Forelimb muscle (tissue), 1 donor: ENCODE results near the gene HAUS7. TPM values are rescaled to one million over a fixed set of nuclear protein-coding genes. Genes with fewer than 3 reads are reported as not detected.
"Not testable (repeated sequence)": the region's sequence is repeated elsewhere in the genome, so short reads cannot be mapped to it uniquely, and the experiment has no call there.

Experiments used
- DNase-seq: peaks from one replicate; pipeline ENCODE4 v3.0.0-alpha.2; 2013; ENCODE audit warnings: low read depth
- polyA plus RNA-seq: library from polyadenylated mRNA; unstranded; fragments of 120-200 nt; gene quantifications from one replicate; pipeline ENCODE4 v1.2.1, GENCODE V29; 2013; ENCODE audit not compliant: insufficient read length

Gene HAUS7
- polyA plus RNA-seq, 1 donor = 20.8 TPM

DNA sequence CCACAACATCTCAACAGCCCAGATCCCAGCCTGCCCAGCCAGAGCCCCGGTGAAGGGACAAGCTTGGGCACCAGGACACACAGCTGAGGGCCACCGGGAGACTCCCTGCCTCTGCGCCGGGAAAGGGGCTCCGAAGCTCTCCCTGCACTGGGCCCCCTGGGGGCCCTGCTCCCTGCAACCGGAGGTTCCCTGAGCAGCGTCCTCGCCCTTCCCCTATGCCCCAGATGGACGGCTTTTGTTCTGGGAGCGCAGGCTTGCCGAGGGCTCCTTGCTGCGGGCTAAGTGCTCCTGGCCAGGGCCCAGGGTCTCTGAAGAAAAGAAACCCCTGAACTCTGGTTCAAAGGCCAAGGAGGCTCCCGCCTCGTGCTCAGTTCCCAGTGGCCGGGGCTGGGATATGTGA lies 60.0 kb downstream of the HAUS7 start:
- no peak for DNase-seq

DNA sequence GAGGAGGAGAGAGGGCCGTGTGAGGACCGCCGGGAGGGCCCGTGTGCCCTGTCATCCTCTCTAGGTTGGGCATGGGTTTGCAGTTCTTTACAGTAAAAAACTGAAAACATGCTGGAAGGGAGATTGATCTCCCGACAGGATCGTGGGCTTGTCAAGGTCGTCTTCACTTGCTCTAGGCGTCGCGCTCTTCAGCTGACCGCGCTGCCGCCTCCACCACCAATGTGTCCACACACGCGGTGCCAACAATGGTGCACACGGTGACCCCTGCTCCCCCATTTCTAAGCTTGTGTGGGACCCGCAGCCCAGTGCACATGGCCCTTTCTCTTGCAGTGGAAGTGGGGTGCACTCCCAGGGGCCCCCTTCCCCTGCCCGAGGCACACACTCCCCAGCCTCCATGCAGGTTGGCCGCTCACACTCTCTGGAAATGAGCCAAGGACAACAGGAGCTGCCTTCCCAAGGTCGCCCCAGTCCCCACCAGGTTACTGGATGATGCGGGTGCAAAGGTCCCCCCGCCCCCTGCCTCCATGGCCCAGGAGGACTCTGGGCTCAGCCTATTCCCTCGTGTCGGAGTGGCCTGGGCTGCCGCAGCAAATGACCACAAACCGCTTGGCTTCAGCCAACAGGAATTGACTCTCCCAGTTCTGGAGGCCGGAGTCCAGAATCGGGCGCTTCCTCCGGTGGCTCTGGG lies 60.8 kb downstream of the HAUS7 start:
- no peak for DNase-seq

DNA sequence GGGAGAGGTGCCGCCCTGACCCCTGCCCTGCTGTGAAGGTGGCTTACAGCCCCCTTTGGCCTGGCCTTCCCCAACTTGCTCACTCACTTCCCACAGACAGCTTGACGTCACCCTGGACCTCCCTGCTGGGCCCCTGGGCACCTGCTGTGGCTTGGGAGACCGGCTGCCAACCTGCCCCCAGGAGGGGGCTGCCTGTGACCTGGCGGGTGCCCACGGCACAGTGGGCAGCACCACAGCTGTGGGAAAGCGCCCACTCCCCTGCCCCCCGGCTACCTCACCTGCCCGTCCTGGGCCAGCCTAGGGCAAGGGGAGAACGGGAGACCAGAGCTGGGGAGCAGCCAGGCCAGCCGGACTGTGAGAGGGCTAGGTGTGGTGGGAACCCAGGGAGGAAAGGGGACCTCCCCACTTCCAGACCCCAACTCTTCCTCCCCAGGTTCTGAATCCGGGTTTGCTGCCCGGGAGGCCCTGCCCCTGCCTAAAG lies 61.5 kb downstream of the HAUS7 start:
- DNase-seq = no peak

GRCh38 chrX:153408221-153408721 lies 62.1 kb downstream of the HAUS7 start:
- DNase-seq = no peak

DNA sequence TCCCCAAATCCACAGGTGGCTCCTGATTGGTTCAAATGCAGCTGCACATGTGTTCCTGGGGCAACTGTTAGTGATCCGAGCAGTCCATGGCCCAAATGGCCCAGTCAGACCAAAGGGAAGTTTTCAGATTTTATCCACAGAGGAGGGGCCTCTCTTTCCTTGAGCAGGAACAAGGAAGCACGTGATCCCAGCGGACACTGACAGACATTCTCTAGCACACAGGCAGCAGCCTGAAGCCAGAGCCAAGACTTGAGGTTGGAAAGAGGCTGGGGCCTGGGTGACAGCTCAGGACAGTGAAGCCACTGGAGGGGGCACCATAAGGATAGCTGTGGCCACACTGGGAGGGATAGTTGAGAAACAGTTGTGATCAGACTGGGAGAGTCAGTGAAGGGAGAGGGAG lies 62.6 kb downstream of the HAUS7 start:
- no peak for DNase-seq

GRCh38 chrX:153406903-153407302 lies 63.5 kb downstream of the HAUS7 start:
- DNase-seq = no peak

DNA sequence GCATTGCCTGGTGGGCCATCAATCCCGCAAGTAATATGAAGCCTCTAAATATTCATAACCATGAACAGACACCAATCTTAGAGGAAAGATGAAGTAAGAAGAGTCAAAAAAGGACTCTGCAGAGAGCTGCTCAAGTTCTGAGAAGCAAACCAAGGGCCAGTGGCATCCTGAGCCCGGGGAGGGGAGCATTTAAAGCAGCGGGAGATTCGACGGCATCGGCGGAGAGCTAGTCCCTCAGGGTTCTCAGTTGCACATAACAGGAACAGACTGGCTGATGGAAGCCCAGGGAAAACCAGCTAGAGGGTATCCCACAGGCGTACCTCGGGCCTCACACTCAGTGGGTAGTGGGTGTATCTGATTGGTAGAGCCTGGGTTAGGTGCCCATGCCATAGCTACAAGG lies 64.4 kb downstream of the HAUS7 start:
- no peak for DNase-seq

- no peak for DNase-seq
Measured at GRCh38 chrX:153405426-153405825, 65.0 kb downstream of the HAUS7 start.

DNA sequence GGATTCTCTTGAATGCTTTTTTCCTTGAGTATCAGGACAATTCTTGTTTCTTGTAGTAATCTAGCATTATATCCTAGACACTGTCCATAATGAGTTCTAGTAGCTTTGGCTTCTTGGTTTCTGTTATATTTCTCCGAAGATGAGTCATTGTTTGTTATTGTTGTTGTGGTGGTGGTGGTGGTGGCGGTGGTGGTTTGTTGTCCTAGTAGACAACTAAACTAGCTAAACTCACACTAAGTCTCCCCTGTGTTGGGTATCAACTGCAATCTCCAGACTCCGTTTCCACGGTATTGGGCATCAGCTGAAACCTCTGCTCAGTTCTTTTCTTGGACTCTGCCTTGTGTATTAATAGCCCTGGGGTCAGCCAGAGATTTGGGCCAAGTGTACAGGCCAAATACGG lies 66.0 kb downstream of the HAUS7 start:
- not testable (repeated sequence) for DNase-seq

- DNase-seq = no peak
Measured at GRCh38 chrX:153401133-153401764, 69.1 kb downstream of the HAUS7 start, which contains the start of gene PNMA6E. PNMA6E (minus strand) TSS chrX:153401350; CDS start chrX:153398849, 2,501 bp downstream.

DNA sequence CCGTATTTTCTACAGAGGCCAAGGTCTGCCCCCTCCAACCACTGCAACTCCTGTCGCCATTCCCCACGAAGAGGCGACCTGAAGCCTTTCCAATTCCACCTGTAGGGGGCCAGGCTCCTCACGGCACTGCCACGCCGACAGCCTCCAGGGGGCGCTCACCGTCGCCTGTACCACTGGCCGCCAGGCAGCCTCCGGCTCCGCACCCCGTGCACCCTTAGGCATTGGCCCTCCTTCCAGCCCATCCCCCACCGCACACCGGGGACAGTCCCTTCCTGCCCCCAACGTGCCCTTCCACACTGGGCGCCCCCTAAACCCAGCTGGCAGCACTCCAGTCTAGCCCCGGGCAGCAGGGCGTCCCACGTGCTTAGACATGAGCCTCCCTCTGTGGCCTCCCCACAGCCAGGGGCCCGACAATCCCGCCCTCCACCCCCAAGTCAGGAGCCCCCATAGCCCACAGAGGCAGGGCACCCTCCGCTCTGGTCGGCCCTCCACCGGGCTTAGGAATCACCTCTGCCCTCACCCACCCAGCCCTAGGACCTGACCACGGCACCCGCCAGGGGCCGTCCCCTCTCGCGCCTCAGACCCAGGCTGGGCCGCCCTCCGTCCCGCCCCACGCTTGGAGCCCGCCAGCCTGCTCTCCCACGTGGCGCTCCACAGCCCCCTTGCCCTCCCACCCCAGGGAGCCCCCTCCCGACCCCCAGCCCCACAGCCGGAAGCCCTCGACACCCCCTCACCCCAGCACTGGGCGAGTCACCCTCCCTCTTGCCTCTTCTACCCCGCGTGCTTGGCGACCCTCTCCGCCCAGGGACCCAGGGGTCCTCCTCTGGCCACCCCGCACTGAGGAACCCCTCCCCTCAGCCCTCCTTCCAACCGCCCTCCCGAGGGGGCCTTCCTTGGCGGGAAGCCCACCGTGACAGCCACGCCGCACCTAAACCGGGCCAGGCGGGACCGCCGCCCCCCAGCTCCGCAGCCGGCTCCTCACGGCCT lies 69.9 kb downstream of the HAUS7 start:
- no peak for DNase-seq

- no peak for DNase-seq
Measured at GRCh38 chrX:153398275-153398960, 72.0 kb downstream of the HAUS7 start.

Other genes starting within 250 kb of the HAUS7 start
- not detected for gene PNMA6F, start 148.8 kb downstream of the HAUS7 start, polyA plus RNA-seq
- 7.0 TPM for gene ZNF275, start 136.4 kb downstream of the HAUS7 start, polyA plus RNA-seq
- gene PNMA6E, start 69.2 kb downstream of the HAUS7 start, polyA plus RNA-seq = not detected
- gene ZFP92, start 59.1 kb downstream of the HAUS7 start, polyA plus RNA-seq = 0.90 TPM
- gene TREX2, start 24.5 kb downstream of the HAUS7 start, polyA plus RNA-seq = 0.20 TPM
- 95.3 TPM for gene BGN, start 24.4 kb upstream of the HAUS7 start, polyA plus RNA-seq
- gene ATP2B3, start 47.1 kb upstream of the HAUS7 start, polyA plus RNA-seq = 0.80 TPM
- 15.6 TPM for gene CCNQ, start 128.6 kb upstream of the HAUS7 start, polyA plus RNA-seq
- gene DUSP9, start 176.6 kb upstream of the HAUS7 start, polyA plus RNA-seq = 0.15 TPM
- gene PNCK, start 203.2 kb upstream of the HAUS7 start, polyA plus RNA-seq = 6.2 TPM
- 40.6 TPM for gene SLC6A8, start 217.3 kb upstream of the HAUS7 start, polyA plus RNA-seq